ENCODE measurements around the gene WDFY4. TPM values are rescaled to one million over a fixed set of nuclear protein-coding genes. Genes with fewer than 3 reads are reported as not detected.

Gene WDFY4
- total and polyA plus RNA-seq, 2 experiments from 2014 or later, result 0.14 TPM; not detected in 1

- ATAC-seq, result no peak
- no peak overlapping the region for H3K4me3 ChIP-seq
- H3K27ac ChIP-seq (ENCODE audit: low read depth), result no peak overlapping the region
- no peak overlapping the region for H2AFZ ChIP-seq
- H3K4me1 ChIP-seq (ENCODE audit: insufficient read depth), result no peaks in the 10 kb centered on the region
- H3K36me3 Mint-ChIP-seq (ENCODE audit: low read depth), result no peaks in the 10 kb centered on the region
- no peaks in the 10 kb centered on the region for H3F3A ChIP-seq (replicated peaks; ENCODE audit: low read depth)
- TF ChIP-seq REST (IDR thresholded peaks at IDR 0.05; ENCODE audit: unreplicated experiment) (no peak), CTCF (conservative IDR thresholded peaks at IDR 0.05; ENCODE audit: low read depth in 2 of 2) (no peak), STAT1 (IDR thresholded peaks at IDR 0.05; ENCODE audit: unreplicated experiment) (no peak), EZH2 (IDR thresholded peaks at IDR 0.05; ENCODE audit: low read depth, unreplicated experiment) (no peak), EZH2phosphoT487 (IDR thresholded peaks at IDR 0.05; ENCODE audit: unreplicated experiment) (no peak), JUNB (IDR thresholded peaks at IDR 0.05; ENCODE audit: unreplicated experiment) (no peak), ETS1 (IDR thresholded peaks at IDR 0.05) (no peak), ZNF114 (CRISPR knock-in tag; IDR thresholded peaks at IDR 0.05) (no peak), ZNF331 (CRISPR knock-in tag; IDR thresholded peaks at IDR 0.05; ENCODE audit: low read depth) (no peak), NANOG (IDR thresholded peaks at IDR 0.05; ENCODE audit: borderline replicate concordance) (no peak)
- DNase-seq (ENCODE audit: low spot score), result no peak
- H3K4me1 Mint-ChIP-seq, result no peaks in the 10 kb centered on the region
- no peaks in the 10 kb centered on the region for H3K27me3 Mint-ChIP-seq (ENCODE audit: insufficient read depth, low read depth, poor library complexity)
- no peaks in the 10 kb centered on the region for H3K36me3 ChIP-seq (ENCODE audit: insufficient read depth)
- H3K9me3 Mint-ChIP-seq, result peaks cover 2% of the 10 kb centered on the region; the same call in 2 of the 3 replicates
- H3K4me2 ChIP-seq, result no peak overlapping the region
- H3K27me3 ChIP-seq (ENCODE audit: insufficient read depth), result no peaks in the 10 kb centered on the region
- no peaks in the 10 kb centered on the region for H4K20me1 ChIP-seq (replicated peaks; ENCODE audit: insufficient read depth)
- H3K27ac Mint-ChIP-seq, result no peak overlapping the region
- no peak overlapping the region for H3K4me3 Mint-ChIP-seq
- H3K79me2 ChIP-seq (replicated peaks; ENCODE audit: insufficient read depth), result no peaks in the 10 kb centered on the region
- no peaks in the 10 kb centered on the region for H3K9me2 ChIP-seq (ENCODE audit: insufficient read depth)
Measured at GRCh38 chr10:48797830-48798229, 113.2 kb downstream of the WDFY4 start.
